ENCODE data around the gene PGGT1B. TPM values are rescaled to one million over a fixed set of nuclear protein-coding genes. Genes with fewer than 3 reads are reported as not detected.

PGGT1B gene
- total and polyA plus RNA-seq, 4 donors = 3.6 to 43.9 (median 14.5) TPM

DNA sequence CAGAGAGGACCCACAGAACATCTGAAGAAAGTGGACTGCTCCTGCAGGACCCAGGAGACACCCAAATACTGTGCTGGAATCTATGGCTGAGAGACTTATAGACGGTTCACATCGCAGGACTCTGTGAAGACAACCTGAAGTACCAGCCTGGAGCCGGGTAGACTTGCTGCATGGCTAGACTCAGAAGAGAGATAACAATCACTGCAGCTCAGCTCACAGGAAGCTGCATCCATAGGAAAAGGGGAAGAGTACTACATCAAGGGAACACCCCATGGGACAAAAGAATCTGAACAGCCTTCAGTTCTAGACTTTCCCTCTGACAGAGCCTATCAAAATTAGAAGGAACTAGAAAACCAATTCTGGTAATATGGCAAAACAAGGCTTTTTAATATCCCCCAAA lies 66.5 kb downstream of the PGGT1B start:
- ATAC-seq (ENCODE audit: insufficient read depth, low FRiP score) (no peak), DNase-seq (no peak)
- Histone ChIP-seq H3K36me3 (ENCODE audit: control insufficient read depth in 4 of 4, insufficient read depth in 4 of 4, low read length in 4 of 4) (no peaks in the 10 kb centered on the region), H3K4me1 (ENCODE audit: control insufficient read depth in 5 of 5, insufficient read depth in 5 of 5, low read length in 5 of 5) (no peaks in the 10 kb centered on the region), H3K27me3 (ENCODE audit: control insufficient read depth in 3 of 3, insufficient read depth in 3 of 3, low read length in 2 of 3) (no peaks in the 10 kb centered on the region), H3K27ac (ENCODE audit: low read depth in 1 of 2, low read length in 1 of 2) (no peak overlapping the region), H3K9ac (ENCODE audit: insufficient read depth in 1 of 2, low read length in 2 of 2) (no peak overlapping the region), H3K4me3 (no peak overlapping the region), H3K9me3 (ENCODE audit: control insufficient read depth in 4 of 4, insufficient read depth in 3 of 4, low read length in 3 of 4) (no peaks in the 10 kb centered on the region)
- TF ChIP-seq, protein P1, sequence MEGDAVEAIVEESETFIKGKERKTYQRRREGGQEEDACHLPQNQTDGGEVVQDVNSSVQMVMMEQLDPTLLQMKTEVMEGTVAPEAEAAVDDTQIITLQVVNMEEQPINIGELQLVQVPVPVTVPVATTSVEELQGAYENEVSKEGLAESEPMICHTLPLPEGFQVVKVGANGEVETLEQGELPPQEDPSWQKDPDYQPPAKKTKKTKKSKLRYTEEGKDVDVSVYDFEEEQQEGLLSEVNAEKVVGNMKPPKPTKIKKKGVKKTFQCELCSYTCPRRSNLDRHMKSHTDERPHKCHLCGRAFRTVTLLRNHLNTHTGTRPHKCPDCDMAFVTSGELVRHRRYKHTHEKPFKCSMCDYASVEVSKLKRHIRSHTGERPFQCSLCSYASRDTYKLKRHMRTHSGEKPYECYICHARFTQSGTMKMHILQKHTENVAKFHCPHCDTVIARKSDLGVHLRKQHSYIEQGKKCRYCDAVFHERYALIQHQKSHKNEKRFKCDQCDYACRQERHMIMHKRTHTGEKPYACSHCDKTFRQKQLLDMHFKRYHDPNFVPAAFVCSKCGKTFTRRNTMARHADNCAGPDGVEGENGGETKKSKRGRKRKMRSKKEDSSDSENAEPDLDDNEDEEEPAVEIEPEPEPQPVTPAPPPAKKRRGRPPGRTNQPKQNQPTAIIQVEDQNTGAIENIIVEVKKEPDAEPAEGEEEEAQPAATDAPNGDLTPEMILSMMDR (IDR thresholded peaks at IDR 0.05; ENCODE audit: control extremely low read depth, extremely low read depth) = no peak
- WGBS, 2 donors = 89% methylated on average over 3 of the region's 3 CpGs

DNA sequence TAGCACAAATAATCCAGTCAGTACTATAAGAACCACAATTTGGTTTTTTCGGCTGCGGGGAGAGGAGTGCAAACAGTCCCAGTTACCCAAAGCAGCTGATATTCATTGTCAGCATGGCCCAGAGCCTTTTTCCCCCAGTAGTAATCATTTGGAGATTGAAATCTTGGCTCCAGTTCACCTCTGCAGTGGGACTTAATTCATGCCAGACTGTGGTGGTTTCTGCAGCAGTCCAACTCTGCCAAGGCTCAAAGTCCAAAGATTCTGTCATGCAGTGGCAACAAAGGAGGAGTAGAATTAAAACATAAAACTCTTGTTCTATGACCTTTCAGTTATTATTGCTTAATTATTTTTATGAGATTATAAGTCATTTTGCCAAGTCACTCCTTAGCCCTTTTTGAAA lies 68.0 kb downstream of the PGGT1B start:
- H3K9me3 ChIP-seq (ENCODE audit: control insufficient read depth in 4 of 4, insufficient read depth in 3 of 4, low read length in 3 of 4) = no peaks in the 10 kb centered on the region
- no peak overlapping the region for H3K27ac ChIP-seq (ENCODE audit: low read depth in 1 of 2, low read length in 1 of 2)
- H3K9ac ChIP-seq (ENCODE audit: insufficient read depth in 1 of 2, low read length in 2 of 2) = no peak overlapping the region
- H3K4me1 ChIP-seq (ENCODE audit: control insufficient read depth in 5 of 5, insufficient read depth in 5 of 5, low read length in 5 of 5) = peaks cover 0 to 3% (median 0%) of the 10 kb centered on the region in 5 donors
- 96 to 98% methylated on average over 2 of the region's 2 CpGs for WGBS, 2 donors
- DNase-seq (no peak), ATAC-seq (ENCODE audit: insufficient read depth, low FRiP score) (no peak)
- no peaks in the 10 kb centered on the region for H3K36me3 ChIP-seq (ENCODE audit: control insufficient read depth in 4 of 4, insufficient read depth in 4 of 4, low read length in 4 of 4)
- TF ChIP-seq, protein P1 (IDR thresholded peaks at IDR 0.05; ENCODE audit: control extremely low read depth, extremely low read depth) = no peak
- no peak overlapping the region for H3K4me3 ChIP-seq
- no peaks in the 10 kb centered on the region for H3K27me3 ChIP-seq (ENCODE audit: control insufficient read depth in 3 of 3, insufficient read depth in 3 of 3, low read length in 2 of 3)

DNA sequence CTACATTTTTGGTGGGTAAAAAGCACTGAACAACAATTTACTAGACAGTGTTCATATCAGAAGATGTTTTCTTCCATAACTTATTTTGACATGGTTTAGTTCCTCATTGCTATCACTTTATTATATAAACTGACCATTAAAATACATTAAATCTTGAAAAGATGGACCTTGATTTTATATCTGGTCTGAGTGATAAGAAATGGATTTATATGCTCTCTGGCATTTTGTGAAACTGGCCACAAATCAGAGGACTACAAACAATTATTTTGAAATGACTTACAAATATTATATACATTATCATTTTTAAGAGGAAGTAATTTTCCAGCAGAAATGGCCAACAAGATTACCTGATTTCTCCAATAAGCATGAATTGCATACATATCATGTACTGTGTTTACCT lies 69.4 kb downstream of the PGGT1B start:
- no peak for DNase-seq
- Histone ChIP-seq H3K9me3 (ENCODE audit: control insufficient read depth in 4 of 4, insufficient read depth in 3 of 4, low read length in 3 of 4) (no peaks in the 10 kb centered on the region), H3K9ac (ENCODE audit: insufficient read depth in 1 of 2, low read length in 2 of 2) (no peak overlapping the region), H3K27me3 (ENCODE audit: control insufficient read depth in 3 of 3, insufficient read depth in 3 of 3, low read length in 2 of 3) (no peaks in the 10 kb centered on the region), H3K27ac (ENCODE audit: low read depth in 1 of 2, low read length in 1 of 2) (no peak overlapping the region), H3K4me3 (no peak overlapping the region), H3K4me1 (ENCODE audit: control insufficient read depth in 5 of 5, insufficient read depth in 5 of 5, low read length in 5 of 5) (peaks cover 0 to 3% (median 0%) of the 10 kb centered on the region in 5 donors), H3K36me3 (ENCODE audit: control insufficient read depth in 4 of 4, insufficient read depth in 4 of 4, low read length in 4 of 4) (no peaks in the 10 kb centered on the region)
- TF ChIP-seq, protein P1 (IDR thresholded peaks at IDR 0.05; ENCODE audit: control extremely low read depth, extremely low read depth) = no peak
- ATAC-seq (ENCODE audit: insufficient read depth, low FRiP score) = no peak

DNA sequence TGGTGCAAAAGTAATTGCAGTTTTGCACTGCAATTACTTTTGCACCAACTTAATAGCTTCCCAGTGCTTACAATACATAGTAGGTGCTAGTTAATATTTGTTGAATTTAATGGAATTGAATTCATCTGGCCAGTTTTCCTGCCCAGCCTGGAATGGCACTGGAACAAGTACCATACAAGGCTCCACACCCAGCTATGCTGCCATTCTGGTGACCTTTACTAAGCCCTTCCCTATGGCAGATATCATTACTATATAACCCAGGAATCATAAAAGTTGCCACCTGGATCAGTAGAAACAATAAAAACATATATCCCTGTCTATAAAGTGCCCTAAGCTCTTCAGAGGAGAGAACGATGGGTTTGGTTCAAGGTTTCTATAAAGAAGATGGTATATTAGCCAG lies 70.6 kb downstream of the PGGT1B start:
- peaks cover 0 to 3% (median 0%) of the 10 kb centered on the region in 5 donors for H3K4me1 ChIP-seq (ENCODE audit: control insufficient read depth in 5 of 5, insufficient read depth in 5 of 5, low read length in 5 of 5)
- no peak for DNase-seq
- no peaks in the 10 kb centered on the region for H3K9me3 ChIP-seq (ENCODE audit: control insufficient read depth in 4 of 4, insufficient read depth in 3 of 4, low read length in 3 of 4)
- H3K27ac ChIP-seq (ENCODE audit: low read depth in 1 of 2, low read length in 1 of 2) = no peak overlapping the region
- no peak overlapping the region for H3K9ac ChIP-seq (ENCODE audit: insufficient read depth in 1 of 2, low read length in 2 of 2)
- H3K27me3 ChIP-seq (ENCODE audit: control insufficient read depth in 3 of 3, insufficient read depth in 3 of 3, low read length in 2 of 3) = peaks cover 0 to 1% (median 0%) of the 10 kb centered on the region in 3 donors
- ATAC-seq (ENCODE audit: insufficient read depth, low FRiP score) = no peak
- no peaks in the 10 kb centered on the region for H3K36me3 ChIP-seq (ENCODE audit: control insufficient read depth in 4 of 4, insufficient read depth in 4 of 4, low read length in 4 of 4)
- H3K4me3 ChIP-seq = no peak overlapping the region
- TF ChIP-seq, protein P1 (IDR thresholded peaks at IDR 0.05; ENCODE audit: control extremely low read depth, extremely low read depth) = no peak
- WGBS, 2 donors = 98 to 100% methylated on average over 1 of the region's 1 CpG

Measured in lung (tissue), 12 donors.